H1 (cell line): ENCODE results near the gene ADAMTS15. TPM values are rescaled to one million over a fixed set of nuclear protein-coding genes. Genes with fewer than 3 reads are reported as not detected.

Source experiments
- CTCF ChIA-PET: fragments of 300-600 bp; sonication (Branson Sonifier 250); formaldehyde crosslinking; loops from one replicate; lab custom pipeline; 2021; ENCODE audit not compliant: partially characterized antibody; lab: Charles Lee
- POLR2A ChIA-PET: fragments of 300-600 bp; sonication (Branson Sonifier 250); formaldehyde crosslinking; loops from one replicate; lab custom pipeline; 2021; ENCODE audit warnings: inconsistent platforms; ENCODE audit not compliant: partially characterized antibody; lab: Charles Lee
- DNase-seq, 2 experiments: peaks; one replicate each; pipeline versions ENCODE4 v3.0.0 to v3.0.0-alpha.2; 2010 to 2022; ENCODE audit warnings: low spot score in 2 of 2, low read depth in 1 of 2, mixed read lengths in 1 of 2
- FAIRE-seq: peaks from 2 replicates; lab custom pipeline; 2011; peaks lifted over from hg19 to GRCh38; lab: Jason Lieb, UNC
- H2AFZ ChIP-seq: 2 replicates; pipeline ENCODE4 v1.8.1; 2012; ENCODE audit warnings: low read length, inconsistent platforms
- H2AK5ac ChIP-seq: 2 replicates; pipeline ENCODE4 v1.6.1; 2013; ENCODE audit warnings: low read depth, low read length
- H2BK120ac ChIP-seq: replicated peaks from 2 replicates; pipeline ENCODE3; 2013; ENCODE audit warnings: low read depth, low read length, inconsistent platforms
- H2BK12ac ChIP-seq: 2 replicates; pipeline ENCODE4 v1.6.1; 2013; ENCODE audit warnings: low read depth, low read length
- H2BK15ac ChIP-seq: 2 replicates; pipeline ENCODE4 v1.6.1; 2013; ENCODE audit warnings: low read length
- H2BK20ac ChIP-seq: 2 replicates; pipeline ENCODE4 v1.6.1; 2013; ENCODE audit warnings: low read length
- H2BK5ac ChIP-seq: 2 replicates; pipeline ENCODE4 v1.6.1; 2013; ENCODE audit warnings: low read depth, low read length
- H3K14ac ChIP-seq: 2 replicates; pipeline ENCODE4 v1.6.1; 2013; ENCODE audit warnings: inconsistent platforms; ENCODE audit not compliant: insufficient read length
- H3K18ac ChIP-seq: 2 replicates; pipeline ENCODE4 v1.6.1; 2013; ENCODE audit warnings: low read length; ENCODE audit errors: extremely low read depth
- H3K23ac ChIP-seq: 2 replicates; pipeline ENCODE4 v1.6.1; 2013; ENCODE audit warnings: inconsistent platforms; ENCODE audit not compliant: insufficient read length
- H3K23me2 ChIP-seq: 2 replicates; pipeline ENCODE4 v1.6.1; 2013; ENCODE audit warnings: low read depth, low read length
- H3K27ac ChIP-seq: 2 replicates; pipeline ENCODE4 v1.6.1; 2011; ENCODE audit warnings: low read depth, low read length, inconsistent platforms
- H3K27me3 ChIP-seq, 4 experiments: replicated peaks in 1 of 4; 1 replicate in 1 of 4; 2 replicates in 3 of 4; pipeline versions ENCODE4 v1.6.1 to v1.8.1; 2011 to 2013; ENCODE audit warnings: low read length in 3 of 4, mild to moderate bottlenecking in 3 of 4, inconsistent platforms in 2 of 4, mixed read lengths in 2 of 4, moderate library complexity in 1 of 4; ENCODE audit not compliant: control insufficient read depth in 3 of 4, insufficient read depth in 3 of 4; ENCODE audit errors: extremely low read depth in 1 of 4
- H3K36me3 ChIP-seq, 4 experiments: 2 replicates each; pipeline versions ENCODE4 v1.6.1 to v1.8.1; 2011 to 2013; ENCODE audit warnings: mild to moderate bottlenecking in 4 of 4, low read length in 3 of 4, moderate library complexity in 2 of 4, control low read depth in 1 of 4, inconsistent platforms in 1 of 4; ENCODE audit not compliant: insufficient read depth in 4 of 4, control insufficient read depth in 2 of 4
- H3K4ac ChIP-seq: replicated peaks from 2 replicates; pipeline ENCODE3; 2013; ENCODE audit warnings: low read length, low read depth, mixed read lengths, inconsistent platforms; ENCODE audit not compliant: insufficient read length
- H3K4me1 ChIP-seq, 4 experiments: replicated peaks in 1 of 4; 1 replicate in 1 of 4; 2 replicates in 3 of 4; pipeline versions ENCODE4 v1.6.1 to v1.8.1; 2011 to 2013; ENCODE audit warnings: low read length in 3 of 4, inconsistent platforms in 2 of 4, mixed read lengths in 1 of 4; ENCODE audit not compliant: insufficient read depth in 4 of 4, control insufficient read depth in 3 of 4
- H3K4me2 ChIP-seq, 2 experiments: 2 replicates each; pipeline versions ENCODE4 v1.6.1 to v1.8.1; 2011 to 2013; ENCODE audit warnings: low read depth in 2 of 2, low read length in 2 of 2, control low read depth in 1 of 2, inconsistent platforms in 1 of 2, mild to moderate bottlenecking in 1 of 2; ENCODE audit not compliant: insufficient read depth in 1 of 2
- H3K4me3 ChIP-seq, 4 experiments: fragments of 200-600, 300-600 bp in 1 of 4; sonication (generic), shearing (Covaris generic), sonication (Bioruptor Twin) in 1 of 4; 2 replicates each; pipeline versions ENCODE4 v1.5.1 to v1.8.1; 2011 to 2016; ENCODE audit warnings: low read length in 4 of 4, low read depth in 3 of 4, control low read depth in 2 of 4, inconsistent platforms in 2 of 4, mild to moderate bottlenecking in 2 of 4, mixed read lengths in 1 of 4, moderate library complexity in 1 of 4; ENCODE audit not compliant: insufficient read depth in 2 of 4; ENCODE audit errors: extremely low read depth in 1 of 4
- H3K56ac ChIP-seq: replicated peaks from 2 replicates; pipeline ENCODE3; 2013; ENCODE audit warnings: low read depth, mild to moderate bottlenecking, mixed read lengths, low read length, inconsistent platforms; ENCODE audit not compliant: insufficient read length
- H3K79me1 ChIP-seq: 2 replicates; pipeline ENCODE4 v1.6.1; 2013; ENCODE audit warnings: low read depth, low read length, control low read depth
- H3K79me2 ChIP-seq, 2 experiments: 2 replicates each; pipeline versions ENCODE4 v1.6.1 to v1.8.1; 2012 to 2013; ENCODE audit warnings: low read length in 2 of 2, mild to moderate bottlenecking in 2 of 2, inconsistent platforms in 1 of 2; ENCODE audit not compliant: insufficient read depth in 2 of 2, control insufficient read depth in 1 of 2
- H3K9ac ChIP-seq, 4 experiments: replicated peaks in 1 of 4; 1 replicate in 1 of 4; 2 replicates in 3 of 4; pipeline versions ENCODE4 v1.6.1 to v1.8.1; 2011 to 2013; ENCODE audit warnings: low read depth in 3 of 4, low read length in 3 of 4, control low read depth in 2 of 4, mild to moderate bottlenecking in 2 of 4, moderate library complexity in 2 of 4, inconsistent platforms in 1 of 4; ENCODE audit errors: extremely low read depth in 1 of 4
- H3K9me3 ChIP-seq, 2 experiments: 2 replicates each; pipeline versions ENCODE4 v1.6.1 to v1.8.1; 2012 to 2013; ENCODE audit warnings: mild to moderate bottlenecking in 2 of 2, moderate library complexity in 2 of 2, control low read depth in 1 of 2, inconsistent platforms in 1 of 2, low read depth in 1 of 2, low read length in 1 of 2, mixed read lengths in 1 of 2; ENCODE audit not compliant: insufficient read depth in 2 of 2
- H4K20me1 ChIP-seq, 2 experiments: replicated peaks in 1 of 2; 2 replicates each; pipeline versions ENCODE3 to v1.8.1; 2011 to 2013; ENCODE audit warnings: inconsistent platforms in 2 of 2, low read length in 2 of 2, mild to moderate bottlenecking in 1 of 2; ENCODE audit not compliant: insufficient read depth in 2 of 2, control insufficient read depth in 1 of 2
- H4K5ac ChIP-seq: 2 replicates; pipeline ENCODE4 v1.6.1; 2013; ENCODE audit warnings: low read length, low read depth, mixed read lengths, inconsistent platforms; ENCODE audit not compliant: insufficient read length
- H4K8ac ChIP-seq: 2 replicates; pipeline ENCODE4 v1.8.0; 2013; ENCODE audit warnings: mild to moderate bottlenecking, moderate library complexity, low read length, inconsistent platforms; ENCODE audit not compliant: insufficient read depth; ENCODE audit errors: extremely low read depth
- H4K91ac ChIP-seq: replicated peaks from 2 replicates; pipeline ENCODE3; 2013; ENCODE audit warnings: low read length, mixed read lengths, inconsistent platforms; ENCODE audit not compliant: insufficient read length
- ATF2 ChIP-seq: IDR thresholded peaks from 2 replicates; pipeline ENCODE4 v1.6.1; 2012; ENCODE audit warnings: low read length, inconsistent platforms
- EP300 ChIP-seq, 2 experiments: IDR thresholded peaks; 1 replicate in 1 of 2; 2 replicates in 1 of 2; pipeline ENCODE4 v1.6.1; 2011 to 2012; ENCODE audit warnings: low read depth in 2 of 2, low read length in 2 of 2, mild to moderate bottlenecking in 2 of 2, borderline replicate concordance in 1 of 2, inconsistent platforms in 1 of 2, moderate library complexity in 1 of 2
- EZH2 ChIP-seq: fragments of 200-600 bp; sonication (generic); IDR thresholded peaks from 2 replicates; pipeline ENCODE4 v1.7.1; 2012; ENCODE audit warnings: low read depth, mild to moderate bottlenecking, moderate library complexity, low read length, inconsistent platforms; ENCODE audit not compliant: severe bottlenecking
- FOSL1 ChIP-seq: IDR thresholded peaks from 2 replicates; pipeline ENCODE4 v1.6.1; 2011; ENCODE audit warnings: mild to moderate bottlenecking, low read depth, low read length, moderate library complexity; ENCODE audit not compliant: insufficient read depth
- GTF2F1 ChIP-seq: IDR thresholded peaks from 2 replicates; pipeline ENCODE4 v1.6.1; 2012; ENCODE audit warnings: low read depth, low read length, improper control_type of control experiment, borderline replicate concordance
- JUND ChIP-seq: IDR thresholded peaks from 2 replicates; pipeline ENCODE4 v1.6.1; 2011; ENCODE audit warnings: mild to moderate bottlenecking, improper control_type of control experiment, low read length
- KDM1A ChIP-seq: fragments of 200-600, 300-600 bp; sonication (generic); IDR thresholded peaks from 2 replicates; pipeline ENCODE4 v1.7.1; 2016; ENCODE audit warnings: mild to moderate bottlenecking, low read length, borderline replicate concordance
- MAFK ChIP-seq: IDR thresholded peaks from 2 replicates; pipeline ENCODE4 v1.6.1; 2012; ENCODE audit warnings: low read depth, mild to moderate bottlenecking, improper control_type of control experiment, low read length
- RXRA ChIP-seq: IDR thresholded peaks from 2 replicates; pipeline ENCODE4 v1.6.1; 2011; ENCODE audit warnings: low read depth, mild to moderate bottlenecking, low read length, moderate library complexity; ENCODE audit not compliant: insufficient read depth
- SP1 ChIP-seq: IDR thresholded peaks from 2 replicates; pipeline ENCODE4 v1.6.1; 2011; ENCODE audit warnings: low read depth, low read length
- SP4 ChIP-seq: IDR thresholded peaks from 2 replicates; pipeline ENCODE4 v1.6.1; 2012; ENCODE audit warnings: low read length, inconsistent platforms
- TEAD4 ChIP-seq: IDR thresholded peaks from 2 replicates; pipeline ENCODE4 v1.6.1; 2012; ENCODE audit warnings: low read depth, low read length, inconsistent platforms, mixed read lengths
- WGBS, 2 experiments: shearing (Covaris generic) in 1 of 2; methylation state at CpG; one replicate each; pipeline versions ENCODE4 v1.1.6 to v1.1.7; 2013 to 2015; ENCODE audit warnings: low lambda C conversion rate in 2 of 2, mixed read lengths in 2 of 2, inconsistent platforms in 1 of 2, low coverage in 1 of 2, missing lambda C conversion rate in 1 of 2; ENCODE audit not compliant: insufficient replicate concordance in 2 of 2, insufficient coverage in 1 of 2, insufficient read length in 1 of 2; ENCODE audit errors: extremely low coverage in 1 of 2, missing lambda C conversion rate in 1 of 2; 5-methylcytosine and 5-hydroxymethylcytosine counted together
- polyA plus RNA-seq, 7 experiments: library from polyadenylated mRNA; depleted of rRNA in 3 of 7; stranded (reverse) in 5 of 7; unstranded in 2 of 7; fragments of >200 nt in 5 of 7; fragments of 200-250 nt in 2 of 7; gene quantifications; 1 replicate in 5 of 7; 2 replicates in 1 of 7; 4 replicates in 1 of 7; pipeline versions ENCODE4 v1.2.1 to v1.2.3, GENCODE V29; 2011 to 2013; ENCODE audit warnings: missing spikeins in 2 of 7, mixed read lengths in 2 of 7
- total RNA-seq: library from RNA; stranded (reverse); fragmentation: NEBNext Ultra II Directional; extraction: Animal tissue kit (Norgen Biotek cat#: 25700); gene quantifications from 2 replicates; pipeline ENCODE4 v1.2.1, GENCODE V29; 2021

ADAMTS15 gene
- total and polyA plus RNA-seq, 2 of the 8 experiments (the other 6 are each of a cell fraction or from before 2014, with no cell fraction given) = 1.7 to 4.7 TPM

- Histone ChIP-seq H2BK15ac (no peak overlapping the region), H3K4ac (no peak overlapping the region), H2BK120ac (no peak overlapping the region), H3K23ac (no peak overlapping the region), H3K14ac (no peak overlapping the region), H3K36me3 (no peaks in the 10 kb centered on the region), H3K4me2 (no peak overlapping the region), H4K91ac (no peak overlapping the region), H3K23me2 (no peaks in the 10 kb centered on the region), H3K4me3 (no peak overlapping the region), H3K9ac (no peak overlapping the region), H4K8ac (no peak overlapping the region), H3K79me1 (no peaks in the 10 kb centered on the region), H2AFZ (no peak overlapping the region), H2BK5ac (no peak overlapping the region), H2BK20ac (no peak overlapping the region), H4K20me1 (peaks cover 0 to 1% of the 10 kb centered on the region in 2 experiments), H3K27me3 (no peaks in the 10 kb centered on the region), H3K56ac (no peak overlapping the region), H2BK12ac (no peak overlapping the region), H3K18ac (no peak overlapping the region), H3K27ac (no peak overlapping the region), H4K5ac (no peak overlapping the region), H3K9me3 (no peaks in the 10 kb centered on the region), H3K4me1 (peaks cover 0 to 2% (median 0%) of the 10 kb centered on the region in 4 experiments; a peak in 1 of 7 replicates), H2AK5ac (no peak overlapping the region), H3K79me2 (no peaks in the 10 kb centered on the region)
- WGBS, 2 experiments = 94% methylated on average over 18 of the region's 21 CpGs; no CpG with 5 or more reads in 1 of the 2 experiments
- no peak for FAIRE-seq
- CTCF ChIA-PET = interaction anchor here (1.3 to 2.0 kb wide), 2 partner anchors 16 to 39 kb away, joined by 4 to 8 read pairs; no protein-coding TSS in a partner anchor
- DNase-seq = peak in 1 of 2 experiments; percentile 41
- POLR2A ChIA-PET = no interaction called here
- TF ChIP-seq EP300 (IDR thresholded peaks at IDR 0.05; ENCODE audit: borderline replicate concordance in 1 of 2, low read depth in 2 of 2, low read length in 2 of 2) (no peak), JUND (no peak), EZH2 (no peak), MAFK (no peak), FOSL1 (no peak), GTF2F1 (no peak), TEAD4 (no peak), RXRA (no peak), SP1 (no peak), KDM1A (no peak), SP4 (no peak), ATF2 (no peak)
These were observed 25.4 kb downstream of the ADAMTS15 start for GRCh38 chr11:130473795-130474377.
